HepG2 (cell line): ENCODE data around the gene INO80B. TPM values are rescaled to one million over a fixed set of nuclear protein-coding genes. Genes with fewer than 3 reads are reported as not detected.
"Not testable (repeated sequence)": the region's sequence is repeated elsewhere in the genome, so short reads cannot be mapped to it uniquely, and the experiment has no call there.

Source experiments
- ATAC-seq: fragments of 200-7000 bp; cut with Tn5 transposase; 3 replicates; pipeline ENCODE4 v1.9.1; 2020; ENCODE audit warnings: mild to moderate bottlenecking, moderate library complexity
- BruUV-seq: library from RNA; stranded (reverse); fragments of 400-500 nt; replicated peaks from 2 replicates; lab custom pipeline; 2021; lab: Mats Ljungman, UMichigan
- CTCF ChIA-PET: fragments of 300-600 bp; formaldehyde crosslinking; extraction: SDS; loops from one replicate; lab custom pipeline; 2021; ENCODE audit warnings: low total read pairs, inconsistent platforms, low intra/inter-chr PET ratio; lab: Yijun Ruan, JAX
- POLR2A ChIA-PET: fragments of 350-600 bp; sonication (Branson Sonifier 250); formaldehyde crosslinking; loops from one replicate; lab custom pipeline; 2020; ENCODE audit warnings: antibody characterized with exemption, inconsistent platforms; lab: Yijun Ruan, JAX
- DNase-seq: peaks from one replicate; pipeline ENCODE4 v3.0.0-alpha.2; 2015; ENCODE audit warnings: low spot score
- FAIRE-seq: peaks from 3 replicates; lab custom pipeline; 2011; peaks lifted over from hg19 to GRCh38; lab: Jason Lieb, UNC
- H2AFZ ChIP-seq: one replicate; pipeline ENCODE4 v1.6.1; 2011; ENCODE audit warnings: low read length, inconsistent platforms
- H3K27ac ChIP-seq: fragments of 300-600 bp; 3 replicates; pipeline ENCODE4 v1.8.0; 2011; ENCODE audit warnings: mixed run types, mild to moderate bottlenecking, mixed read lengths, low read length, inconsistent platforms; ENCODE audit not compliant: insufficient read depth; ENCODE audit errors: extremely low read length
- H3K27me3 ChIP-seq, 2 experiments: fragments of 200-600 bp in 1 of 2; 2 replicates in 1 of 2; 3 replicates in 1 of 2; pipeline versions ENCODE4 v1.6.0 to v1.8.0; 2011; ENCODE audit warnings: low read length in 2 of 2, mild to moderate bottlenecking in 2 of 2, moderate library complexity in 2 of 2, inconsistent platforms in 1 of 2; ENCODE audit not compliant: insufficient read depth in 2 of 2, control insufficient read depth in 1 of 2
- H3K36me3 ChIP-seq, 2 experiments: fragments of 200-600 bp in 1 of 2; replicated peaks in 1 of 2; 2 replicates in 1 of 2; 3 replicates in 1 of 2; pipeline versions ENCODE4 v1.5.1 to v1.8.0; 2011; ENCODE audit warnings: low read length in 2 of 2, inconsistent platforms in 1 of 2; ENCODE audit not compliant: insufficient read depth in 2 of 2, control insufficient read depth in 1 of 2
- H3K4me1 ChIP-seq: 2 replicates; pipeline ENCODE4 v1.5.1; 2012; ENCODE audit warnings: low read length, inconsistent platforms; ENCODE audit not compliant: insufficient read depth
- H3K4me2 ChIP-seq: 2 replicates; pipeline ENCODE4 v1.6.0; 2011; ENCODE audit warnings: low read depth, low read length, inconsistent platforms
- H3K4me3 ChIP-seq, 3 experiments: fragments of 200-600 bp in 1 of 3; sonication (generic), shearing (Covaris generic) in 1 of 3; replicated peaks in 1 of 3; 2 replicates each; pipeline ENCODE4 v1.5.1; 2011 to 2016; ENCODE audit warnings: low read length in 3 of 3, inconsistent platforms in 2 of 3, low read depth in 2 of 3, mild to moderate bottlenecking in 2 of 3, control low read depth in 1 of 3, mixed read lengths in 1 of 3; ENCODE audit not compliant: insufficient read depth in 1 of 3
- H3K79me2 ChIP-seq: one replicate; pipeline ENCODE4 v1.6.1; 2011; ENCODE audit warnings: low read length, inconsistent platforms; ENCODE audit not compliant: insufficient read depth
- H3K9ac ChIP-seq: 2 replicates; pipeline ENCODE4 v1.6.0; 2011; ENCODE audit warnings: mild to moderate bottlenecking, low read depth, low read length, inconsistent platforms; ENCODE audit not compliant: insufficient read depth
- H3K9me3 ChIP-seq: 2 replicates; pipeline ENCODE4 v1.5.1; 2012; ENCODE audit warnings: mild to moderate bottlenecking, low read length
- H4K20me1 ChIP-seq: 2 replicates; pipeline ENCODE4 v1.6.0; 2011; ENCODE audit warnings: inconsistent platforms, mild to moderate bottlenecking, low read length, moderate library complexity; ENCODE audit not compliant: insufficient read depth
- AGO1 ChIP-seq: fragments of 200-400 bp; formaldehyde crosslinking; IDR thresholded peaks from 2 replicates; pipeline ENCODE4 v1.6.1; 2017; ENCODE audit warnings: mild to moderate bottlenecking, low read depth, low read length, moderate library complexity; ENCODE audit not compliant: poor library complexity, severe bottlenecking
- HOXA9 ChIP-seq: sonication (generic); formaldehyde crosslinking; IDR thresholded peaks from 2 replicates; pipeline ENCODE4 v1.8.1; 2022; ENCODE audit warnings: missing genetic modification reagents, mild to moderate bottlenecking, moderate library complexity, borderline replicate concordance
- JUNB ChIP-seq: sonication (generic); formaldehyde crosslinking; IDR thresholded peaks from 2 replicates; pipeline ENCODE4 v1.8.0; 2022; ENCODE audit warnings: missing genetic modification reagents, mild to moderate bottlenecking, borderline replicate concordance
- KDM5B ChIP-seq: sonication (generic); formaldehyde crosslinking; IDR thresholded peaks from 2 replicates; pipeline ENCODE4 v1.4.0; 2020; ENCODE audit warnings: missing genetic modification reagents, mild to moderate bottlenecking, borderline replicate concordance
- PAF1 ChIP-seq: IDR thresholded peaks from 2 replicates; pipeline ENCODE4 v1.6.1; 2016; ENCODE audit warnings: missing genetic modification reagents, missing compliant biosample characterization
- POLR2G ChIP-seq: fragments of 200-400 bp; formaldehyde crosslinking; IDR thresholded peaks from 2 replicates; pipeline ENCODE4 v1.6.1; 2018; ENCODE audit warnings: mild to moderate bottlenecking, low read depth, low read length, moderate library complexity
- RBM22 ChIP-seq: fragments of 200-400 bp; formaldehyde crosslinking; optimal IDR thresholded peaks from 2 replicates; pipeline ENCODE3; 2017; ENCODE audit warnings: mild to moderate bottlenecking, low read length, moderate library complexity
- REL ChIP-seq: sonication (generic); formaldehyde crosslinking; conservative IDR thresholded peaks from 2 replicates; pipeline ENCODE4 v1.8.0; 2022; ENCODE audit warnings: mild to moderate bottlenecking, missing genetic modification reagents, moderate library complexity
- SP2 ChIP-seq: sonication (generic); formaldehyde crosslinking; IDR thresholded peaks from 2 replicates; pipeline ENCODE4 v1.5.1; 2020; ENCODE audit warnings: mild to moderate bottlenecking, missing genetic modification reagents
- ZBTB38 ChIP-seq: sonication (generic); formaldehyde crosslinking; IDR thresholded peaks from 2 replicates; pipeline ENCODE4 v1.5.1; 2020; ENCODE audit warnings: mild to moderate bottlenecking, missing genetic modification reagents
- ZC3H13 ChIP-seq: sonication (generic); formaldehyde crosslinking; IDR thresholded peaks from 2 replicates; pipeline ENCODE4 v1.8.1; 2023; ENCODE audit warnings: mild to moderate bottlenecking, missing genetic modification reagents, moderate library complexity
- ZNF558 ChIP-seq: sonication (generic); formaldehyde crosslinking; IDR thresholded peaks from 2 replicates; pipeline ENCODE4 v1.9.0; 2022; ENCODE audit warnings: mild to moderate bottlenecking, missing genetic modification reagents, borderline replicate concordance
- WGBS: methylation state at CpG from one replicate; pipeline ENCODE4 v1.1.6; 2017; ENCODE audit warnings: low lambda C conversion rate; 5-methylcytosine and 5-hydroxymethylcytosine counted together
- in situ Hi-C: cut with HindIII; loops from 2 replicates; pipeline ENCODE4 v1.10.0; 2017; ENCODE audit warnings: low pct_unique_long_range_greater_than_20kb; ENCODE audit not compliant: extremely low pct_ligation_motif_present
- intact Hi-C: fragments of 100-400 bp; cut with micrococcal nuclease; formaldehyde crosslinking; loops from one replicate; pipeline ENCODE4 v1.10.0; 2022; ENCODE audit not compliant: unreplicated experiment
- polyA plus RNA-seq, 8 experiments: library from polyadenylated mRNA; depleted of rRNA in 3 of 8; stranded (reverse) in 7 of 8; unstranded in 1 of 8; fragments of >200 nt; fragmentation: Illumina TruSeq in 4 of 8; extraction: Trizol in 4 of 8; gene quantifications; 2 replicates each; pipeline versions ENCODE4 v1.2.1 to v1.2.3, GENCODE V29; 2011 to 2016; ENCODE audit warnings: low read depth in 4 of 8, missing spikeins in 1 of 8, mixed read lengths in 1 of 8; ENCODE audit not compliant: insufficient read depth in 1 of 8
- total RNA-seq, 5 experiments: library from RNA; depleted of rRNA; stranded (reverse); fragments of >200 nt; fragmentation: Illumina TruSeq; extraction: Trizol; gene quantifications; 2 replicates each; pipeline ENCODE4 v1.2.3, GENCODE V29; 2016; ENCODE audit warnings: low read depth in 1 of 5

INO80B gene
- total and polyA plus RNA-seq, 2 of the 13 experiments (the other 11 are each of a cell fraction or from before 2014, with no cell fraction given) = 6.2 to 14.5 TPM

GRCh38 chr2:74459503-74460118, 4.7 kb downstream of the INO80B start:
- POLR2A ChIA-PET = interaction anchor here (1.8 to 12.4 kb wide), 10 partner anchors 13 to 70 kb away, joined by 8 to 342 read pairs (median 38); partner anchors contain the start of genes AUP1, C2orf81, CCDC142 and HTRA2
- H3K9me3 ChIP-seq, CTCF ChIA-PET, in situ Hi-C loops, H3K27me3 ChIP-seq, H3K27ac ChIP-seq, FAIRE-seq, H4K20me1 ChIP-seq, ATAC-seq, BruUV-seq, DNase-seq, H3K9ac ChIP-seq, H2AFZ ChIP-seq: not testable (repeated sequence)
- peaks cover 1 to 24% of the 10 kb centered on the region in 2 experiments for H3K36me3 ChIP-seq
- TF ChIP-seq ZC3H13 (CRISPR knock-in tag) (0 out of 2 replicates have a peak, but pooled peaks have one; percentile 67), RBM22 (peak; percentile 10), ZBTB38 (CRISPR knock-in tag) (0 out of 2 replicates have a peak, but pooled peaks have one; percentile 16), KDM5B (CRISPR knock-in tag) (0 out of 2 replicates have a peak, but pooled peaks have one; percentile 53), SP2 (peak; percentile 12; the same call in 1 of the 2 replicates), AGO1 (peak; percentile 38), PAF1 (peak; percentile 58; the same call in 1 of the 2 replicates), HOXA9 (CRISPR knock-in tag) (0 out of 2 replicates have a peak, but pooled peaks have one; percentile 39), POLR2G (peak; percentile 58), JUNB (peak; percentile 13; the same call in 1 of the 2 replicates), REL (CRISPR knock-in tag) (0 out of 2 replicates have a peak, but pooled peaks have one; percentile 41), ZNF558 (CRISPR knock-in tag) (peak; percentile 7; the same call in 1 of the 2 replicates)
- peaks cover 41% of the 10 kb centered on the region for H3K4me1 ChIP-seq
- peak overlapping the region; percentile 65 to 88 (median 86); a peak in 4 of 6 replicates for H3K4me3 ChIP-seq
- peak overlapping the region; percentile 98 for H3K4me2 ChIP-seq
- H3K79me2 ChIP-seq = peaks cover 38% of the 10 kb centered on the region
- 87% methylated on average over 12 of the region's 13 CpGs for WGBS
- intact Hi-C loops = loop anchor here (2.0 kb wide), 2 partner anchors 13 to 69 kb away; partner anchors contain the start of genes AUP1, HTRA2 and MRPL53
